ENCODE measurements around the gene NKAIN1. TPM values are rescaled to one million over a fixed set of nuclear protein-coding genes. Genes with fewer than 3 reads are reported as not detected.
"Not testable (repeated sequence)": the region's sequence is repeated elsewhere in the genome, so short reads cannot be mapped to it uniquely, and the experiment has no call there.

Gene NKAIN1
- total RNA-seq, 2 experiments from 2014 or later: not detected

DNA sequence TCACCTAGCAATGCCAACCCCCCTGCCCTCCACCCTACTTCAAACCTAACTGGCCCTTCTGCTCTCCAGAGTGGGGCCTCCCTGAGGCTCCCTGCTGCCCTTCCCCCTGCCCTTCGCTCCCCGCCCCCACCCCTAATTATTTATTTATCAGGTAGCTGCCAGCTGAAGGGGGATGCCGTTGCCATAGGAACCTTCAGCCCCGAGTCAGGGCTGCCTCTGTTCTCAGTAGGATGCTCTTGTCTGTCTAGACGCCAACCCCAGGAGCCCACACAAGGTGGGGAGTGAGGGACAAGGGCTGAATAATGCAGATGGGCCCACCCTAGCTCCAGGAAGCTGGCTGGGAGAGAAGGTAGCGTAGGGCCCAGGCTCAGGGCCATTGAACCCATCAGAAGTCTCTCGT is 41.1 kb downstream of the NKAIN1 start:
- Histone ChIP-seq H3K4me3 (ENCODE audit: low read depth, low read length, poor library complexity, severe bottlenecking) (no peak overlapping the region), H3K9me3 (ENCODE audit: low read length) (no peaks in the 10 kb centered on the region), H3K9me2 (ENCODE audit: insufficient read depth, low read length) (no peaks in the 10 kb centered on the region), H2AFZ (ENCODE audit: low read length) (no peak overlapping the region), H3K4me2 (ENCODE audit: low read length) (no peak overlapping the region), H3K36me3 (ENCODE audit: insufficient read depth, low read length) (no peaks in the 10 kb centered on the region), H4K20me1 (ENCODE audit: insufficient read depth, low read length) (no peaks in the 10 kb centered on the region), H3K79me2 (ENCODE audit: insufficient read depth, low read depth, low read length) (no peaks in the 10 kb centered on the region), H3K27ac (ENCODE audit: low read depth, low read length, poor library complexity, severe bottlenecking) (no peak overlapping the region), H3K4me1 (ENCODE audit: insufficient read depth, low read length, poor library complexity, severe bottlenecking) (no peaks in the 10 kb centered on the region)
- no peak for TF ChIP-seq EZH2phosphoT487 (IDR thresholded peaks at IDR 0.05; ENCODE audit: borderline replicate concordance, low read depth, low read length)
- TF ChIP-seq, protein P1, sequence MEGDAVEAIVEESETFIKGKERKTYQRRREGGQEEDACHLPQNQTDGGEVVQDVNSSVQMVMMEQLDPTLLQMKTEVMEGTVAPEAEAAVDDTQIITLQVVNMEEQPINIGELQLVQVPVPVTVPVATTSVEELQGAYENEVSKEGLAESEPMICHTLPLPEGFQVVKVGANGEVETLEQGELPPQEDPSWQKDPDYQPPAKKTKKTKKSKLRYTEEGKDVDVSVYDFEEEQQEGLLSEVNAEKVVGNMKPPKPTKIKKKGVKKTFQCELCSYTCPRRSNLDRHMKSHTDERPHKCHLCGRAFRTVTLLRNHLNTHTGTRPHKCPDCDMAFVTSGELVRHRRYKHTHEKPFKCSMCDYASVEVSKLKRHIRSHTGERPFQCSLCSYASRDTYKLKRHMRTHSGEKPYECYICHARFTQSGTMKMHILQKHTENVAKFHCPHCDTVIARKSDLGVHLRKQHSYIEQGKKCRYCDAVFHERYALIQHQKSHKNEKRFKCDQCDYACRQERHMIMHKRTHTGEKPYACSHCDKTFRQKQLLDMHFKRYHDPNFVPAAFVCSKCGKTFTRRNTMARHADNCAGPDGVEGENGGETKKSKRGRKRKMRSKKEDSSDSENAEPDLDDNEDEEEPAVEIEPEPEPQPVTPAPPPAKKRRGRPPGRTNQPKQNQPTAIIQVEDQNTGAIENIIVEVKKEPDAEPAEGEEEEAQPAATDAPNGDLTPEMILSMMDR (conservative IDR thresholded peaks at IDR 0.05; ENCODE audit: low read length): no peak
- DNase-seq (ENCODE audit: low spot score): no peak
- CTCF ChIA-PET (ENCODE audit: unreplicated experiment): no interaction called here
- POLR2A ChIA-PET: interaction anchor here (1.5 kb wide), 1 partner anchor 13 kb away, joined by 3 read pairs; no protein-coding TSS in a partner anchor
- intact Hi-C loops (cut with micrococcal nuclease; ENCODE audit: unreplicated experiment): no loop called here
- BruUV-seq (replicated peaks): no TSS peak

DNA sequence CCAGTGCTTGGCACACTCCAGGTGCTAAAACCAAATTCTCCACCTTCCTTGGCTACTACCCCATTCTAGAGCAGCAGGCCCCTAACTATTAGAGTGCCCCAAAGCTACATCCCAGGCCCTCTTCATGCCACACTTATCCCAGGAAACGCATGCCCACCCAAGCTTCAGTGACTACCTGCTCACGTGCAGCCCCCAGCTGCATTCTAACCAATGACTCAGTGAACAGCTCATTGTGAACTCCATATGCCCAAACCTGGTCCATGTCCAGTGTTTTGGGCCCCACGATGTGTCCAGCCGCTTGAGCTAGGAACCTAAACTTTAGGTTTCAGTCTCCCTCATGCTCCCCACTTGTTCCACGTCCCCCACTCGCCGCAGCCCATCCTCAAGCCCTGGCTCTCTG is 41.5 kb downstream of the NKAIN1 start:
- Histone ChIP-seq H3K4me1 (ENCODE audit: insufficient read depth, low read length, poor library complexity, severe bottlenecking) (no peaks in the 10 kb centered on the region), H3K9me2 (ENCODE audit: insufficient read depth, low read length) (no peaks in the 10 kb centered on the region), H2AFZ (ENCODE audit: low read length) (no peak overlapping the region), H3K4me3 (ENCODE audit: low read depth, low read length, poor library complexity, severe bottlenecking) (no peak overlapping the region), H3K9me3 (ENCODE audit: low read length) (no peaks in the 10 kb centered on the region), H3K36me3 (ENCODE audit: insufficient read depth, low read length) (no peaks in the 10 kb centered on the region), H4K20me1 (ENCODE audit: insufficient read depth, low read length) (no peaks in the 10 kb centered on the region), H3K79me2 (ENCODE audit: insufficient read depth, low read depth, low read length) (no peaks in the 10 kb centered on the region), H3K27ac (ENCODE audit: low read depth, low read length, poor library complexity, severe bottlenecking) (no peak overlapping the region), H3K4me2 (ENCODE audit: low read length) (no peak overlapping the region)
- ChIA-PET CTCF (ENCODE audit: unreplicated experiment) (no interaction called here), POLR2A (interaction anchor here (1.5 kb wide), 1 partner anchor 13 kb away, joined by 3 read pairs; no protein-coding TSS in a partner anchor)
- intact Hi-C loops (cut with micrococcal nuclease; ENCODE audit: unreplicated experiment): no loop called here
- no TSS peak for BruUV-seq (replicated peaks)
- DNase-seq (ENCODE audit: low spot score): no peak
- TF ChIP-seq, protein P1 (conservative IDR thresholded peaks at IDR 0.05; ENCODE audit: low read length): no peak
- TF ChIP-seq EZH2phosphoT487 (IDR thresholded peaks at IDR 0.05; ENCODE audit: borderline replicate concordance, low read depth, low read length): no peak

DNA sequence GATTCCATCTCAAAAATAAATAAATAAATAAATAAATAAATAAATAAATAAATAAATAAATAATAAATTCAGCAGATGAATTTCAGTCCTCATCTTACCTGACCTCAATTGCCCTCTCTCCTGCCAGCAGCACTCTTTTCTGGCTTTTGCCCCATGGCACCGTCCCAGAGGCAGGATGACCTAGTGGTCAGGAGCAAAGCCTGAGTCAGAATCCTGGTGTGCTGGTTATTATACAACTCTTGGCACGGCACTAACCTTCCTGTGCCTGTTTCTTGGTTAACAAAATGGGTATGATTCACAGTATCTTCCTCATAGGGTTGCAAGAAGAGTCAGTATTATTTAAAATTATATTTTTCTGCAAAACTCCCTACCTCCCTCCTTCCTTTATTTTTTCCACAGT is 43.0 kb downstream of the NKAIN1 start:
- intact Hi-C loops (cut with micrococcal nuclease; ENCODE audit: unreplicated experiment): no loop called here
- H3K36me3 ChIP-seq (ENCODE audit: insufficient read depth, low read length): no peaks in the 10 kb centered on the region
- TF ChIP-seq, protein P1 (conservative IDR thresholded peaks at IDR 0.05; ENCODE audit: low read length): no peak
- no peak for TF ChIP-seq EZH2phosphoT487 (IDR thresholded peaks at IDR 0.05; ENCODE audit: borderline replicate concordance, low read depth, low read length)
- ChIA-PET CTCF (ENCODE audit: unreplicated experiment) (no interaction called here), POLR2A (no interaction called here)
- H3K79me2 ChIP-seq (ENCODE audit: insufficient read depth, low read depth, low read length): no peaks in the 10 kb centered on the region
- no peak overlapping the region for H3K4me2 ChIP-seq (ENCODE audit: low read length)
- H2AFZ ChIP-seq (ENCODE audit: low read length): no peak overlapping the region
- no peaks in the 10 kb centered on the region for H4K20me1 ChIP-seq (ENCODE audit: insufficient read depth, low read length)
- H3K4me1 ChIP-seq (ENCODE audit: insufficient read depth, low read length, poor library complexity, severe bottlenecking): no peaks in the 10 kb centered on the region
- H3K27ac ChIP-seq (ENCODE audit: low read depth, low read length, poor library complexity, severe bottlenecking): no peak overlapping the region
- H3K9me2 ChIP-seq (ENCODE audit: insufficient read depth, low read length): no peaks in the 10 kb centered on the region
- DNase-seq (ENCODE audit: low spot score): no peak
- H3K9me3 ChIP-seq (ENCODE audit: low read length): no peaks in the 10 kb centered on the region
- BruUV-seq (replicated peaks): no TSS peak
- no peak overlapping the region for H3K4me3 ChIP-seq (ENCODE audit: low read depth, low read length, poor library complexity, severe bottlenecking)

DNA sequence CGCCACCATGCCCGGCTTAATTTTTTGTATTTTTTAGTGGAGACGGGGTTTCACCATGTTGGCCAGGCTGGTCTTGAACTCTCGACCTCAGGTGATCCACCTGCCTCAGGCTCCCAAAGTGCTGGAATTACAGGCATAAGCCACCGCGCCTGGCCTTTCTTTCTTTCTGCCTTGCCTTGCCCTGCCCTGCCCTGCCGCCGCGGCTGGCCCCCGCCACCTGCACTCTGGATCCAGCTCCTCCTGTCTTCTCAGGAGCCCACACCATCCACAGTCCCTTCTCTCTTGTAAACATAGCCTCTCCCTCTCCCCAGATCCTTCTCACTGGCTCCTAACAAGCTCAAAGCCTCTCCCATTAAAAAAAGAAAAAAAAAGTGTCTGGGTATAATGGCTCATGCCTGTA is 44.4 kb downstream of the NKAIN1 start:
- H3K4me3 ChIP-seq (ENCODE audit: low read depth, low read length, poor library complexity, severe bottlenecking); H3K79me2 ChIP-seq (ENCODE audit: insufficient read depth, low read depth, low read length); intact Hi-C loops (cut with micrococcal nuclease; ENCODE audit: unreplicated experiment); H3K36me3 ChIP-seq (ENCODE audit: insufficient read depth, low read length); H3K9me2 ChIP-seq (ENCODE audit: insufficient read depth, low read length); CTCF ChIA-PET (ENCODE audit: unreplicated experiment); BruUV-seq (replicated peaks); H2AFZ ChIP-seq (ENCODE audit: low read length); H4K20me1 ChIP-seq (ENCODE audit: insufficient read depth, low read length); H3K27ac ChIP-seq (ENCODE audit: low read depth, low read length, poor library complexity, severe bottlenecking); H3K4me2 ChIP-seq (ENCODE audit: low read length); H3K9me3 ChIP-seq (ENCODE audit: low read length); DNase-seq (ENCODE audit: low spot score); H3K4me1 ChIP-seq (ENCODE audit: insufficient read depth, low read length, poor library complexity, severe bottlenecking): not testable (repeated sequence)
- POLR2A ChIA-PET: interaction anchor here (0.9 kb wide), 1 partner anchor 12 kb away, joined by 3 read pairs; no protein-coding TSS in a partner anchor

All from OCI-LY7 (cell line).